K562 (cell line): Measurements from ENCODE around the gene KLHL8. TPM values are rescaled to one million over a fixed set of nuclear protein-coding genes. Genes with fewer than 3 reads are reported as not detected.
A peak's percentile ranks its signal among the peaks of the same experiment; 100 is the strongest.

Experiments used
- CBX3 ChIP-seq, 2 experiments: IDR thresholded peaks; 1 replicate in 1 of 2; 2 replicates in 1 of 2; pipeline ENCODE4 v1.6.1; 2012; ENCODE audit warnings: inconsistent platforms in 2 of 2, low read length in 2 of 2, borderline replicate concordance in 1 of 2, control low read depth in 1 of 2
- CBX5 ChIP-seq: IDR thresholded peaks from 2 replicates; pipeline ENCODE4 v1.6.1; 2014; ENCODE audit warnings: low read depth, borderline replicate concordance
- COPS2 ChIP-seq: fragments of 450-650 bp; conservative IDR thresholded peaks from 2 replicates; pipeline ENCODE4 v1.6.1; 2016; ENCODE audit warnings: mild to moderate bottlenecking, moderate library complexity
- ELF2 ChIP-seq: fragments of 250-450 bp; sonication (Bioruptor Pico); IDR thresholded peaks from 2 replicates; pipeline ENCODE4 v1.5.0; 2021; ENCODE audit warnings: mild to moderate bottlenecking
- FOS ChIP-seq: IDR thresholded peaks from 3 replicates; pipeline ENCODE4 v1.6.1; 2011; ENCODE audit not compliant: insufficient read length; ENCODE audit errors: extremely low read depth
- GATA2 ChIP-seq: sonication (generic); formaldehyde crosslinking; IDR thresholded peaks from 2 replicates; pipeline ENCODE4 v1.4.0; 2020; ENCODE audit warnings: mild to moderate bottlenecking, missing genetic modification reagents
- HMG20A ChIP-seq: fragments of 450-650 bp; formaldehyde crosslinking; conservative IDR thresholded peaks from 2 replicates; pipeline ENCODE4 v1.4.0; 2020; ENCODE audit warnings: mild to moderate bottlenecking, mixed read lengths
- JUND ChIP-seq, 2 experiments: IDR thresholded peaks; 2 replicates in 1 of 2; 3 replicates in 1 of 2; pipeline ENCODE4 v1.6.1; 2011; ENCODE audit warnings: borderline replicate concordance in 2 of 2, low read depth in 2 of 2, low read length in 2 of 2, improper control_type of control experiment in 1 of 2, missing biosample characterization in 1 of 2, missing genetic modification characterization in 1 of 2, missing genetic modification reagents in 1 of 2
- KHSRP ChIP-seq: fragments of 450-650 bp; IDR thresholded peaks from 2 replicates; pipeline ENCODE4 v1.6.1; 2017
- MIER1 ChIP-seq: fragments of 450-650 bp; IDR thresholded peaks from 2 replicates; pipeline ENCODE4 v1.6.1; 2016; ENCODE audit warnings: antibody characterized with exemption, mild to moderate bottlenecking, low read depth
- MTA2 ChIP-seq: fragments of 450-650 bp; IDR thresholded peaks from 2 replicates; pipeline ENCODE4 v1.6.1; 2016; ENCODE audit warnings: low read depth
- NKRF ChIP-seq: fragments of 450-650 bp; IDR thresholded peaks from 2 replicates; pipeline ENCODE4 v1.6.1; 2016; ENCODE audit warnings: borderline replicate concordance
- RBBP5 ChIP-seq: fragments of 200-600 bp; sonication (generic); IDR thresholded peaks from 2 replicates; pipeline ENCODE4 v1.6.1; 2012; ENCODE audit warnings: borderline replicate concordance, mild to moderate bottlenecking, low read length, control low read depth, inconsistent platforms; ENCODE audit not compliant: insufficient read depth, poor library complexity, severe bottlenecking
- RHOXF2B ChIP-seq: fragments of 250-450 bp; sonication (Bioruptor Pico); conservative IDR thresholded peaks from 2 replicates; pipeline ENCODE4 v1.5.1; 2021
- SP2 ChIP-seq: IDR thresholded peaks from 2 replicates; pipeline ENCODE4 v1.6.1; 2011; ENCODE audit warnings: mild to moderate bottlenecking, low read depth, low read length, moderate library complexity; ENCODE audit not compliant: poor library complexity, severe bottlenecking; ENCODE audit errors: extremely low read depth
- STAG1 ChIP-seq: sonication (generic); formaldehyde crosslinking; IDR thresholded peaks from 2 replicates; pipeline ENCODE4 v1.5.0; 2020; ENCODE audit warnings: missing genetic modification reagents, borderline replicate concordance
- STAT5A ChIP-seq: IDR thresholded peaks from 2 replicates; pipeline ENCODE4 v1.6.1; 2012; ENCODE audit warnings: low read length, inconsistent platforms, borderline replicate concordance
- ZBTB2 ChIP-seq: fragments of 450-650 bp; IDR thresholded peaks from 2 replicates; pipeline ENCODE4 v1.6.1; 2016; ENCODE audit warnings: antibody characterized with exemption
- ZNF224 ChIP-seq: sonication (generic); formaldehyde crosslinking; IDR thresholded peaks from 2 replicates; pipeline ENCODE4 v1.8.0; 2022; ENCODE audit warnings: mild to moderate bottlenecking, missing genetic modification reagents
- ZNF274 ChIP-seq: IDR thresholded peaks from 2 replicates; pipeline ENCODE4 v1.6.1; 2011; ENCODE audit warnings: low read depth, mild to moderate bottlenecking, low read length, moderate library complexity, borderline replicate concordance
- polyA plus RNA-seq, 8 experiments: library from polyadenylated mRNA; depleted of rRNA in 4 of 8; stranded (reverse) in 5 of 8; unstranded in 3 of 8; fragments of >200 nt; fragmentation: Nextera tagmentation in 2 of 8; fragmentation: Illumina TruSeq in 1 of 8; extraction: Ambion mirVana in 2 of 8; extraction: Trizol in 1 of 8; gene quantifications; 2 replicates each; pipeline versions ENCODE4 v1.2.1 to v1.2.3, GENCODE V29; 2011 to 2014; ENCODE audit warnings: inconsistent platforms in 1 of 8, missing spikeins in 1 of 8
- total RNA-seq, 7 experiments: library from RNA; depleted of rRNA in 6 of 7; stranded (reverse); fragments of >200 nt in 6 of 7; fragmentation: Illumina TruSeq in 2 of 7; extraction: Trizol in 2 of 7; gene quantifications; 2 replicates each; pipeline versions ENCODE4 v1.2.1 to v1.2.3, GENCODE V29; 2011 to 2021; ENCODE audit warnings: low replicate concordance in 1 of 7
- TF ChIP-seq, protein P1 (sequence below): fragments of 250-450 bp; sonication (Bioruptor Pico); IDR thresholded peaks from 2 replicates; pipeline ENCODE4 v1.4.0; 2020; ENCODE audit warnings: mild to moderate bottlenecking, moderate library complexity
- TF ChIP-seq, protein P2 (sequence below): fragments of 450-650 bp; formaldehyde crosslinking; IDR thresholded peaks from 2 replicates; pipeline ENCODE4 v1.4.0; 2020; ENCODE audit warnings: mild to moderate bottlenecking, moderate library complexity
- TF ChIP-seq, protein P3 (sequence below): sonication (generic); formaldehyde crosslinking; IDR thresholded peaks from 2 replicates; pipeline ENCODE4 v1.9.0; 2022; ENCODE audit warnings: mild to moderate bottlenecking, missing genetic modification reagents

KLHL8 gene
- total and polyA plus RNA-seq, 9 of the 15 experiments (the other 6 are each of a cell fraction or from before 2014, with no cell fraction given), result 8.7 to 25.3 (median 15.7) TPM

GRCh38 chr4:87112063-87112462 lies 108.4 kb downstream of the KLHL8 start (continued):
- TF ChIP-seq RBBP5, result no peak
- TF ChIP-seq, protein P1, sequence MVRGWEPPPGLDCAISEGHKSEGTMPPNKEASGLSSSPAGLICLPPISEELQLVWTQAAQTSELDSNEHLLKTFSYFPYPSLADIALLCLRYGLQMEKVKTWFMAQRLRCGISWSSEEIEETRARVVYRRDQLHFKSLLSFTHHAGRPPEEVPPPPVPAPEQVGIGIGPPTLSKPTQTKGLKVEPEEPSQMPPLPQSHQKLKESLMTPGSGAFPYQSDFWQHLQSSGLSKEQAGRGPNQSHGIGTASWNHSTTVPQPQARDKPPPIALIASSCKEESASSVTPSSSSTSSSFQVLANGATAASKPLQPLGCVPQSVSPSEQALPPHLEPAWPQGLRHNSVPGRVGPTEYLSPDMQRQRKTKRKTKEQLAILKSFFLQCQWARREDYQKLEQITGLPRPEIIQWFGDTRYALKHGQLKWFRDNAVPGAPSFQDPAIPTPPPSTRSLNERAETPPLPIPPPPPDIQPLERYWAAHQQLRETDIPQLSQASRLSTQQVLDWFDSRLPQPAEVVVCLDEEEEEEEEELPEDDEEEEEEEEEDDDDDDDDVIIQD (CRISPR knock-in tag), result no peak
- peak; percentile 20; the same call in 1 of the 2 replicates for TF ChIP-seq JUND (IDR thresholded peaks at IDR 0.05; ENCODE audit: borderline replicate concordance, low read depth, low read length)
- TF ChIP-seq JUND (tag; IDR thresholded peaks at IDR 0.05; ENCODE audit: borderline replicate concordance, low read depth, low read length), result peak; percentile 62; the same call in 2 of the 3 replicates
- no peak for TF ChIP-seq RHOXF2B (CRISPR knock-in tag)
- TF ChIP-seq ELF2, result no peak
- no peak for TF ChIP-seq ZNF224 (CRISPR knock-in tag)
- TF ChIP-seq, protein P2, sequence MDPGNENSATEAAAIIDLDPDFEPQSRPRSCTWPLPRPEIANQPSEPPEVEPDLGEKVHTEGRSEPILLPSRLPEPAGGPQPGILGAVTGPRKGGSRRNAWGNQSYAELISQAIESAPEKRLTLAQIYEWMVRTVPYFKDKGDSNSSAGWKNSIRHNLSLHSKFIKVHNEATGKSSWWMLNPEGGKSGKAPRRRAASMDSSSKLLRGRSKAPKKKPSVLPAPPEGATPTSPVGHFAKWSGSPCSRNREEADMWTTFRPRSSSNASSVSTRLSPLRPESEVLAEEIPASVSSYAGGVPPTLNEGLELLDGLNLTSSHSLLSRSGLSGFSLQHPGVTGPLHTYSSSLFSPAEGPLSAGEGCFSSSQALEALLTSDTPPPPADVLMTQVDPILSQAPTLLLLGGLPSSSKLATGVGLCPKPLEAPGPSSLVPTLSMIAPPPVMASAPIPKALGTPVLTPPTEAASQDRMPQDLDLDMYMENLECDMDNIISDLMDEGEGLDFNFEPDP (CRISPR knock-in tag), result no peak
- TF ChIP-seq MTA2, result no peak
- no peak for TF ChIP-seq COPS2
- no peak for TF ChIP-seq HMG20A (CRISPR knock-in tag)
- TF ChIP-seq STAG1 (CRISPR knock-in tag), result no peak
- no peak for TF ChIP-seq CBX3 (IDR thresholded peaks at IDR 0.05; ENCODE audit: borderline replicate concordance in 1 of 2, low read length in 2 of 2)
- TF ChIP-seq FOS, result no peak
- no peak; the same call in 1 of the 2 replicates for TF ChIP-seq GATA2 (CRISPR knock-in tag)
- TF ChIP-seq CBX5, result no peak
- TF ChIP-seq KHSRP, result no peak
- no peak for TF ChIP-seq SP2
- TF ChIP-seq, protein P3, sequence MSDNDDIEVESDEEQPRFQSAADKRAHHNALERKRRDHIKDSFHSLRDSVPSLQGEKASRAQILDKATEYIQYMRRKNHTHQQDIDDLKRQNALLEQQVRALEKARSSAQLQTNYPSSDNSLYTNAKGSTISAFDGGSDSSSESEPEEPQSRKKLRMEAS (CRISPR knock-in tag), result no peak
- no peak for TF ChIP-seq MIER1
- no peak for TF ChIP-seq STAT5A
- TF ChIP-seq ZBTB2, result no peak
- TF ChIP-seq ZNF274, result no peak
- no peak for TF ChIP-seq NKRF
